Neural progenitor cell (in vitro differentiated cells): Measurements from ENCODE around the gene USP15. TPM values are rescaled to one million over a fixed set of nuclear protein-coding genes. Genes with fewer than 3 reads are reported as not detected.

Experiments used
- DNase-seq: peaks from one replicate; pipeline ENCODE4 v3.0.0-alpha.2; 2016; ENCODE audit warnings: low spot score
- H2AFZ ChIP-seq: fragments of 200-600 bp; sonication (generic); replicated peaks from 2 replicates; pipeline ENCODE4 v1.6.1; 2016; ENCODE audit warnings: antibody characterized with exemption
- H3F3A ChIP-seq: fragments of 200-600 bp; sonication (generic); 2 replicates; pipeline ENCODE4 v1.6.1; 2016; ENCODE audit warnings: antibody characterized with exemption, low read depth
- H3K27ac ChIP-seq: fragments of 200-600 bp; sonication (generic); 2 replicates; pipeline ENCODE4 v1.5.1; 2016; ENCODE audit warnings: mild to moderate bottlenecking
- H3K27me3 ChIP-seq: fragments of 200-600 bp; sonication (generic); 2 replicates; pipeline ENCODE4 v1.6.1; 2016; ENCODE audit warnings: mild to moderate bottlenecking, moderate library complexity
- H3K36me3 ChIP-seq: fragments of 200-600 bp; sonication (generic); 2 replicates; pipeline ENCODE4 v1.5.1; 2016
- H3K4me1 ChIP-seq: fragments of 200-600 bp; sonication (generic); 2 replicates; pipeline ENCODE4 v1.6.1; 2016; ENCODE audit warnings: mixed run types
- H3K4me2 ChIP-seq: fragments of 200-600 bp; sonication (generic); 2 replicates; pipeline ENCODE4 v1.6.1; 2016
- H3K4me3 ChIP-seq: fragments of 200-600 bp; sonication (generic); 2 replicates; pipeline ENCODE4 v1.5.1; 2016
- H3K79me2 ChIP-seq: fragments of 200-600 bp; sonication (generic); 2 replicates; pipeline ENCODE4 v1.6.1; 2016; ENCODE audit warnings: low read depth
- H3K9ac ChIP-seq: fragments of 200-600 bp; sonication (generic); 2 replicates; pipeline ENCODE4 v1.6.1; 2016
- H3K9me3 ChIP-seq: fragments of 200-600 bp; sonication (generic); 2 replicates; pipeline ENCODE4 v1.5.1; 2016; ENCODE audit warnings: low read depth
- H4K20me1 ChIP-seq: fragments of 200-600 bp; sonication (generic); 2 replicates; pipeline ENCODE4 v1.6.1; 2016; ENCODE audit warnings: low read depth
- H3K27ac Mint-ChIP-seq: 3 replicates; pipeline ENCODE4 v1.8.0; 2021; ENCODE audit warnings: mixed read lengths
- H3K27me3 Mint-ChIP-seq: 2 replicates; pipeline ENCODE4 v1.8.0; 2022; ENCODE audit warnings: low read depth, mild to moderate bottlenecking, inconsistent platforms, moderate library complexity, mixed read lengths; ENCODE audit not compliant: insufficient read depth
- H3K36me3 Mint-ChIP-seq: 3 replicates; pipeline ENCODE4 v1.8.0; 2021; ENCODE audit warnings: mixed read lengths
- H3K4me1 Mint-ChIP-seq: 3 replicates; pipeline ENCODE4 v1.8.0; 2021; ENCODE audit warnings: mixed read lengths
- H3K4me3 Mint-ChIP-seq: 3 replicates; pipeline ENCODE4 v1.8.0; 2021; ENCODE audit warnings: mild to moderate bottlenecking, moderate library complexity, mixed read lengths
- H3K9me3 Mint-ChIP-seq: 3 replicates; pipeline ENCODE4 v1.8.0; 2020; ENCODE audit warnings: mixed read lengths
- CTCF ChIP-seq: fragments of 200-600 bp; sonication (generic); IDR thresholded peaks from 2 replicates; pipeline ENCODE4 v1.5.1; 2017; ENCODE audit warnings: antibody characterized with exemption, mild to moderate bottlenecking
- EZH2 ChIP-seq: fragments of 200-600 bp; sonication (generic); IDR thresholded peaks from 2 replicates; pipeline ENCODE4 v1.6.1; 2017; ENCODE audit warnings: antibody characterized with exemption, mild to moderate bottlenecking, moderate library complexity
- EZH2phosphoT487 ChIP-seq: fragments of 200-600 bp; sonication (generic); IDR thresholded peaks from 2 replicates; pipeline ENCODE4 v1.6.1; 2017; ENCODE audit warnings: antibody characterized with exemption
- total RNA-seq: library from RNA; depleted of rRNA; stranded (reverse); fragments of >200 nt; gene quantifications from 2 replicates; pipeline ENCODE4 v1.2.3, GENCODE V29; 2015; ENCODE audit warnings: low replicate concordance

USP15 gene
- total RNA-seq, 1 donor from 2014 or later: 36.0 TPM

- no peak overlapping the region for H3K4me2 ChIP-seq
- no peaks in the 10 kb centered on the region for H3K4me1 Mint-ChIP-seq
- no peak overlapping the region for H3K4me3 ChIP-seq
- H3K27me3 ChIP-seq: no peaks in the 10 kb centered on the region
- DNase-seq: no peak
- H3K27me3 Mint-ChIP-seq: peaks cover 2% of the 10 kb centered on the region
- H3K4me3 Mint-ChIP-seq: no peak overlapping the region
- H2AFZ ChIP-seq: no peak overlapping the region
- peaks cover 47% of the 10 kb centered on the region for H3K36me3 Mint-ChIP-seq
- no peaks in the 10 kb centered on the region for H4K20me1 ChIP-seq
- H3K9me3 Mint-ChIP-seq: peaks cover 38% of the 10 kb centered on the region
- peaks cover 4% of the 10 kb centered on the region for H3K36me3 ChIP-seq
- H3K27ac ChIP-seq: no peak overlapping the region
- H3K79me2 ChIP-seq: peaks cover 98% of the 10 kb centered on the region
- H3K4me1 ChIP-seq: no peaks in the 10 kb centered on the region
- no peak overlapping the region for H3K27ac Mint-ChIP-seq
- no peaks in the 10 kb centered on the region for H3F3A ChIP-seq
- TF ChIP-seq CTCF (no peak), EZH2phosphoT487 (no peak), EZH2 (no peak)
- no peaks in the 10 kb centered on the region for H3K9me3 ChIP-seq
- H3K9ac ChIP-seq: no peak overlapping the region
Measured at GRCh38 chr12:62288328-62288727, 28.1 kb downstream of the USP15 start.

- no peak overlapping the region for H3K4me3 Mint-ChIP-seq
- H3K27ac Mint-ChIP-seq: no peak overlapping the region
- H3F3A ChIP-seq: no peaks in the 10 kb centered on the region
- peaks cover 4% of the 10 kb centered on the region for H3K36me3 ChIP-seq
- H3K9ac ChIP-seq: no peak overlapping the region
- H3K4me2 ChIP-seq: no peak overlapping the region
- no peaks in the 10 kb centered on the region for H4K20me1 ChIP-seq
- peaks cover 54% of the 10 kb centered on the region for H3K36me3 Mint-ChIP-seq
- H3K4me1 Mint-ChIP-seq: no peaks in the 10 kb centered on the region
- H3K9me3 ChIP-seq: no peaks in the 10 kb centered on the region
- H3K27me3 ChIP-seq: no peaks in the 10 kb centered on the region
- no peaks in the 10 kb centered on the region for H3K4me1 ChIP-seq
- TF ChIP-seq EZH2: no peak
- no peak for TF ChIP-seq EZH2phosphoT487
- H3K79me2 ChIP-seq: peaks cover 76% of the 10 kb centered on the region
- H3K4me3 ChIP-seq: no peak overlapping the region
- peaks cover 37% of the 10 kb centered on the region for H3K9me3 Mint-ChIP-seq
- H3K27me3 Mint-ChIP-seq: peaks cover 2% of the 10 kb centered on the region
- DNase-seq: no peak
- no peak overlapping the region for H3K27ac ChIP-seq
- no peak overlapping the region for H2AFZ ChIP-seq
Measured at GRCh38 chr12:62290846-62291245, 30.6 kb downstream of the USP15 start.

GRCh38 chr12:62291864-62292760 is 31.9 kb downstream of the USP15 start:
- Mint-ChIP-seq H3K27ac (no peak overlapping the region), H3K27me3 (peaks cover 2% of the 10 kb centered on the region), H3K4me1 (no peaks in the 10 kb centered on the region), H3K36me3 (peaks cover 59% of the 10 kb centered on the region), H3K9me3 (peaks cover 35% of the 10 kb centered on the region), H3K4me3 (no peak overlapping the region)
- Histone ChIP-seq H3K9me3 (no peaks in the 10 kb centered on the region), H3K79me2 (peaks cover 64% of the 10 kb centered on the region), H3K4me1 (no peaks in the 10 kb centered on the region), H3K4me3 (no peak overlapping the region), H3K36me3 (peaks cover 4% of the 10 kb centered on the region), H4K20me1 (no peaks in the 10 kb centered on the region), H3K9ac (no peak overlapping the region), H3F3A (no peaks in the 10 kb centered on the region), H2AFZ (no peak overlapping the region), H3K27me3 (no peaks in the 10 kb centered on the region), H3K27ac (no peak overlapping the region), H3K4me2 (no peak overlapping the region)
- TF ChIP-seq EZH2 (no peak), EZH2phosphoT487 (no peak), CTCF (no peak)
- no peak for DNase-seq
